ENCODE measurements around the gene CACNG7. TPM values are rescaled to one million over a fixed set of nuclear protein-coding genes. Genes with fewer than 3 reads are reported as not detected.
A peak's percentile ranks its signal among the peaks of the same experiment; 100 is the strongest.

Gene CACNG7
- total and polyA plus RNA-seq, 2 donors (not counting 3 experiments of a cell fraction or from before 2014, with no cell fraction given) = 0.92 to 1.3 TPM

DNA sequence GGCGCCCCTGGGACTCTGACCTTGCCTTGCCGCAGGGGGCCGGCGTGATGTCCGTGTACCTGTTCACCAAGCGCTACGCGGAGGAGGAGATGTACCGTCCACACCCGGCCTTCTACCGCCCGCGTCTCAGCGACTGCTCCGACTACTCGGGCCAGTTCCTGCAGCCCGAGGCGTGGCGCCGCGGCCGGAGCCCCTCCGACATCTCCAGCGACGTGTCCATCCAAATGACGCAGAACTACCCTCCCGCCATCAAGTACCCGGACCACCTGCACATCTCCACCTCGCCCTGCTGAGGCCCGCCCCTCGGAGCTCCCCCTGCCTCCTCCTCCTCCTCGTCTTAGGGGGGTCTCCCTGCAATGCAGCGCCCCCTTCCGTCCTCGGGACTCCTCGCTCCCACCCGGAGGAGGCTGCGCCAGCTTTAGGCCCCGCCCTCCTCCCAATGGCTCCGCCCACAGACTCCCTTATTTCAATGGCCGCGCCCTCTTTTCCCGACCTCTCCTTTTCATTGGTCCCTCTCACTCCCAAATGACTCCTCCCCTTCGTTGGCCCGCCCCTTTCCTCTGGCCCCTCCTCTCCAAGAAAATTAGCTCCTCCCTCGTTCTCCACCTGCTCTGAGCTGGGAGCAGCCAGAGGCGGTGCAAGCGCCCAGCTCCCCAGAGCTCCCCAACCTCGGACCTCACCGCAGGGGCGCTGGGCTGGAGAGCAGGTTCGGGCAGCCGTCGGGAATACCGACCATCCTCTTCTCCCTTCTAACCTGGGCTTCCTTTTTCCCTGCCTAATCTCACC is 33.1 kb downstream of the CACNG7 start:
- no peak overlapping the region for H3K4me2 ChIP-seq (ENCODE audit: insufficient read depth, low read length)
- H3K4me1 ChIP-seq (ENCODE audit: control insufficient read depth, extremely low read depth, insufficient read depth, low read length) = no peaks in the 10 kb centered on the region
- H3K27ac ChIP-seq (ENCODE audit: insufficient read depth, low read depth, low read length) = no peak overlapping the region
- H3K4me3 ChIP-seq (replicated peaks in 1 of 3; ENCODE audit: insufficient read depth in 1 of 3, low read depth in 1 of 3, low read length in 3 of 3) = no peak overlapping the region
- no TSS peak for BruUV-seq (replicated peaks)
- H3K36me3 ChIP-seq (ENCODE audit: control insufficient read depth in 2 of 2, extremely low read depth in 1 of 2, insufficient read depth in 2 of 2, low read length in 2 of 2) = no peaks in the 10 kb centered on the region
- H3K9me3 ChIP-seq (replicated peaks; ENCODE audit: control insufficient read depth, insufficient read depth, low read length) = no peaks in the 10 kb centered on the region
- no peak overlapping the region for H2AFZ ChIP-seq (ENCODE audit: low read depth, low read length)
- FAIRE-seq (no peak), DNase-seq (ENCODE audit: low read depth, low spot score) (peak; percentile 10)
- H3K79me2 ChIP-seq (ENCODE audit: control insufficient read depth, insufficient read depth, low read length) = no peaks in the 10 kb centered on the region
- H3K27me3 ChIP-seq (ENCODE audit: control insufficient read depth in 2 of 2, insufficient read depth in 2 of 2, low read length in 2 of 2) = peaks cover 11 to 30% of the 10 kb centered on the region in 2 experiments
- dilution Hi-C loops (cut with MboI; ENCODE audit: extremely low pct_ligation_motif_present, low sequenced_read_pairs) (no loop called here), intact Hi-C loops (cut with micrococcal nuclease) (no loop called here)
- POLR2A ChIA-PET = no interaction called here
- no peak overlapping the region for H3K9ac ChIP-seq (replicated peaks; ENCODE audit: extremely low read depth, insufficient read depth, low read length)
- H4K20me1 ChIP-seq (replicated peaks; ENCODE audit: control insufficient read depth, extremely low read depth, insufficient read depth, low read length) = no peaks in the 10 kb centered on the region
- H3K9me1 ChIP-seq (replicated peaks; ENCODE audit: control insufficient read depth, extremely low read depth, insufficient read depth, low read length) = no peaks in the 10 kb centered on the region
- CTCF ChIA-PET = interaction anchor here (1.1 kb wide), 1 partner anchor 88 kb away, joined by 3 read pairs; no protein-coding TSS in a partner anchor
- TF ChIP-seq POLR2A (IDR thresholded peaks at IDR 0.05; ENCODE audit: low read depth, low read length) (no peak), EZH2 (IDR thresholded peaks at IDR 0.05; ENCODE audit: borderline replicate concordance, low read depth, low read length, severe bottlenecking) (peak; percentile 75), MYC (IDR thresholded peaks at IDR 0.05; ENCODE audit: low read depth, low read length) (no peak), POLR2AphosphoS5 (IDR thresholded peaks at IDR 0.05; ENCODE audit: insufficient read depth, low read depth, low read length) (no peak), GATA2 (IDR thresholded peaks at IDR 0.05; ENCODE audit: insufficient read depth, insufficient read length, low read depth, low read length) (no peak)
- TF ChIP-seq, protein P1, sequence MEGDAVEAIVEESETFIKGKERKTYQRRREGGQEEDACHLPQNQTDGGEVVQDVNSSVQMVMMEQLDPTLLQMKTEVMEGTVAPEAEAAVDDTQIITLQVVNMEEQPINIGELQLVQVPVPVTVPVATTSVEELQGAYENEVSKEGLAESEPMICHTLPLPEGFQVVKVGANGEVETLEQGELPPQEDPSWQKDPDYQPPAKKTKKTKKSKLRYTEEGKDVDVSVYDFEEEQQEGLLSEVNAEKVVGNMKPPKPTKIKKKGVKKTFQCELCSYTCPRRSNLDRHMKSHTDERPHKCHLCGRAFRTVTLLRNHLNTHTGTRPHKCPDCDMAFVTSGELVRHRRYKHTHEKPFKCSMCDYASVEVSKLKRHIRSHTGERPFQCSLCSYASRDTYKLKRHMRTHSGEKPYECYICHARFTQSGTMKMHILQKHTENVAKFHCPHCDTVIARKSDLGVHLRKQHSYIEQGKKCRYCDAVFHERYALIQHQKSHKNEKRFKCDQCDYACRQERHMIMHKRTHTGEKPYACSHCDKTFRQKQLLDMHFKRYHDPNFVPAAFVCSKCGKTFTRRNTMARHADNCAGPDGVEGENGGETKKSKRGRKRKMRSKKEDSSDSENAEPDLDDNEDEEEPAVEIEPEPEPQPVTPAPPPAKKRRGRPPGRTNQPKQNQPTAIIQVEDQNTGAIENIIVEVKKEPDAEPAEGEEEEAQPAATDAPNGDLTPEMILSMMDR (IDR thresholded peaks at IDR 0.05; ENCODE audit: extremely low read depth in 1 of 2, insufficient read depth in 1 of 2, low read depth in 1 of 2, low read length in 2 of 2) = peak in 1 of 2 donors; percentile 12
- TF ChIP-seq, protein P2, sequence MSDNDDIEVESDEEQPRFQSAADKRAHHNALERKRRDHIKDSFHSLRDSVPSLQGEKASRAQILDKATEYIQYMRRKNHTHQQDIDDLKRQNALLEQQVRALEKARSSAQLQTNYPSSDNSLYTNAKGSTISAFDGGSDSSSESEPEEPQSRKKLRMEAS (IDR thresholded peaks at IDR 0.05; ENCODE audit: insufficient read depth, insufficient read length) = no peak

Measured in endothelial cell of umbilical vein (primary cell).